ACC112 (cell line): ENCODE data around the gene RTRAF.

Experiments used
- H2AFZ ChIP-seq: fragments of 200-600 bp; sonication (generic); one replicate; pipeline ENCODE4 v1.6.0; 2017; ENCODE audit warnings: antibody characterized with exemption, low read length; ENCODE audit not compliant: unreplicated experiment
- H3K27ac ChIP-seq: fragments of 200-600 bp; sonication (generic); 2 replicates; pipeline ENCODE4 v1.5.1; 2014; ENCODE audit warnings: low read depth, mild to moderate bottlenecking, antibody characterized with exemption, low read length, moderate library complexity
- H3K27me3 ChIP-seq: fragments of 200-600 bp; sonication (generic); 2 replicates; pipeline ENCODE4 v1.6.1; 2014; ENCODE audit warnings: mild to moderate bottlenecking, antibody characterized with exemption, low read length, moderate library complexity, mixed read lengths; ENCODE audit not compliant: insufficient read depth
- H3K36me3 ChIP-seq: fragments of 200-600 bp; sonication (generic); 2 replicates; pipeline ENCODE4 v1.6.1; 2016; ENCODE audit warnings: mild to moderate bottlenecking, antibody characterized with exemption, low read length, moderate library complexity, mixed read lengths; ENCODE audit not compliant: insufficient read depth
- H3K4me1 ChIP-seq: fragments of 200-600 bp; sonication (generic); one replicate; pipeline ENCODE4 v1.6.1; 2016; ENCODE audit warnings: low read length, mixed read lengths; ENCODE audit not compliant: insufficient read depth, unreplicated experiment, control insufficient read depth
- H3K4me3 ChIP-seq: fragments of 200-600 bp; sonication (generic); 2 replicates; pipeline ENCODE4 v1.5.1; 2014; ENCODE audit warnings: mild to moderate bottlenecking, low read depth, low read length
- H3K79me2 ChIP-seq: fragments of 200-600 bp; sonication (generic); one replicate; pipeline ENCODE4 v1.6.0; 2016; ENCODE audit warnings: low read length; ENCODE audit not compliant: control insufficient read depth, unreplicated experiment, insufficient read depth

RTRAF gene

GRCh38 chr14:52020161-52020714 is 30.9 kb downstream of the RTRAF start:
- no peak overlapping the region for H3K4me3 ChIP-seq
- peaks cover 7% of the 10 kb centered on the region for H3K79me2 ChIP-seq
- no peak overlapping the region for H2AFZ ChIP-seq
- H3K27me3 ChIP-seq: no peaks in the 10 kb centered on the region
- no peak overlapping the region for H3K27ac ChIP-seq
- peaks cover 55% of the 10 kb centered on the region for H3K36me3 ChIP-seq
- H3K4me1 ChIP-seq: peaks cover 52% of the 10 kb centered on the region

GRCh38 chr14:52020866-52021717 is 31.7 kb downstream of the RTRAF start:
- Histone ChIP-seq H3K27ac (no peak overlapping the region), H2AFZ (no peak overlapping the region), H3K4me1 (peaks cover 59% of the 10 kb centered on the region), H3K27me3 (no peaks in the 10 kb centered on the region), H3K36me3 (peaks cover 60% of the 10 kb centered on the region), H3K79me2 (peaks cover 7% of the 10 kb centered on the region), H3K4me3 (no peak overlapping the region)

GRCh38 chr14:52021957-52022600 is 32.7 kb downstream of the RTRAF start:
- H3K4me1 ChIP-seq: peaks cover 69% of the 10 kb centered on the region
- peaks cover 7% of the 10 kb centered on the region for H3K79me2 ChIP-seq
- no peak overlapping the region for H3K4me3 ChIP-seq
- no peaks in the 10 kb centered on the region for H3K27me3 ChIP-seq
- H3K36me3 ChIP-seq: peaks cover 70% of the 10 kb centered on the region
- H3K27ac ChIP-seq: no peak overlapping the region; the same call in 1 of the 2 replicates
- no peak overlapping the region for H2AFZ ChIP-seq

GRCh38 chr14:52023518-52023917 is 34.2 kb downstream of the RTRAF start:
- Histone ChIP-seq H3K4me3 (no peak overlapping the region; the same call in 1 of the 2 replicates), H3K27me3 (no peaks in the 10 kb centered on the region), H3K79me2 (peaks cover 7% of the 10 kb centered on the region), H2AFZ (no peak overlapping the region), H3K4me1 (peaks cover 63% of the 10 kb centered on the region), H3K36me3 (peaks cover 75% of the 10 kb centered on the region), H3K27ac (peak overlapping the region; percentile 93)

GRCh38 chr14:52025310-52025709 is 36.0 kb downstream of the RTRAF start:
- H3K4me1 ChIP-seq: peaks cover 70% of the 10 kb centered on the region
- peak overlapping the region; percentile 16; the same call in 1 of the 2 replicates for H3K4me3 ChIP-seq
- H3K36me3 ChIP-seq: peaks cover 57% of the 10 kb centered on the region
- H3K27ac ChIP-seq: peak overlapping the region; percentile 93
- no peak overlapping the region for H2AFZ ChIP-seq
- H3K27me3 ChIP-seq: no peaks in the 10 kb centered on the region
- H3K79me2 ChIP-seq: peaks cover 7% of the 10 kb centered on the region

GRCh38 chr14:52026017-52026660 is 36.8 kb downstream of the RTRAF start:
- peak overlapping the region; percentile 93 for H3K27ac ChIP-seq
- H3K27me3 ChIP-seq: no peaks in the 10 kb centered on the region
- H3K4me1 ChIP-seq: peaks cover 72% of the 10 kb centered on the region
- no peak overlapping the region for H2AFZ ChIP-seq
- peaks cover 49% of the 10 kb centered on the region for H3K36me3 ChIP-seq
- H3K79me2 ChIP-seq: peaks cover 7% of the 10 kb centered on the region
- H3K4me3 ChIP-seq: peak overlapping the region; percentile 16; the same call in 1 of the 2 replicates

- no peaks in the 10 kb centered on the region for H3K27me3 ChIP-seq
- H3K79me2 ChIP-seq: peaks cover 7% of the 10 kb centered on the region
- H2AFZ ChIP-seq: no peak overlapping the region
- H3K4me3 ChIP-seq: no peak overlapping the region
- peak overlapping the region; percentile 93 for H3K27ac ChIP-seq
- H3K4me1 ChIP-seq: peaks cover 72% of the 10 kb centered on the region
- peaks cover 42% of the 10 kb centered on the region for H3K36me3 ChIP-seq
Observed at GRCh38 chr14:52026901-52027300, 37.6 kb downstream of the RTRAF start.

- Histone ChIP-seq H3K4me1 (peaks cover 70% of the 10 kb centered on the region), H3K36me3 (peaks cover 31% of the 10 kb centered on the region), H3K27ac (peak overlapping the region; percentile 97), H2AFZ (no peak overlapping the region), H3K27me3 (no peaks in the 10 kb centered on the region), H3K4me3 (no peak overlapping the region), H3K79me2 (no peaks in the 10 kb centered on the region)
Observed at GRCh38 chr14:52029881-52030280, 40.5 kb downstream of the RTRAF start.

- H3K27ac ChIP-seq: peak overlapping the region; percentile 97
- no peaks in the 10 kb centered on the region for H3K27me3 ChIP-seq
- H3K36me3 ChIP-seq: peaks cover 34% of the 10 kb centered on the region
- peak overlapping the region; percentile 25; the same call in 1 of the 2 replicates for H3K4me3 ChIP-seq
- H3K4me1 ChIP-seq: peaks cover 53% of the 10 kb centered on the region
- H3K79me2 ChIP-seq: no peaks in the 10 kb centered on the region
- no peak overlapping the region for H2AFZ ChIP-seq
Observed at GRCh38 chr14:52031781-52032180, 42.4 kb downstream of the RTRAF start.

GRCh38 chr14:52032204-52032801 is 43.0 kb downstream of the RTRAF start:
- Histone ChIP-seq H3K4me3 (peak overlapping the region; percentile 25; the same call in 1 of the 2 replicates), H3K27ac (peak overlapping the region; percentile 97), H3K4me1 (peaks cover 50% of the 10 kb centered on the region), H3K36me3 (peaks cover 34% of the 10 kb centered on the region), H2AFZ (no peak overlapping the region), H3K27me3 (no peaks in the 10 kb centered on the region), H3K79me2 (no peaks in the 10 kb centered on the region)
